Measurements from ENCODE around the gene ERC2.

The ERC2 gene

GRCh38 chr3:55605443-55606236 lies 862.6 kb downstream of the ERC2 start:
- no peak overlapping the region for H3K27ac Mint-ChIP-seq
- no peak for ATAC-seq
- H3K4me1 Mint-ChIP-seq = no peaks in the 10 kb centered on the region
- H3K9me3 Mint-ChIP-seq = no peaks in the 10 kb centered on the region
- no peak for DNase-seq
- H3K27me3 Mint-ChIP-seq = peaks cover 6% of the 10 kb centered on the region
- no peaks in the 10 kb centered on the region for H3K36me3 Mint-ChIP-seq (ENCODE audit: low read depth)
- H3K4me3 Mint-ChIP-seq = no peak overlapping the region

GRCh38 chr3:55604846-55605245 lies 863.4 kb downstream of the ERC2 start:
- DNase-seq (no peak), ATAC-seq (no peak)
- Mint-ChIP-seq H3K27ac (no peak overlapping the region), H3K36me3 (ENCODE audit: low read depth) (no peaks in the 10 kb centered on the region), H3K4me1 (no peaks in the 10 kb centered on the region), H3K4me3 (no peak overlapping the region), H3K27me3 (peaks cover 6% of the 10 kb centered on the region), H3K9me3 (no peaks in the 10 kb centered on the region)

- Mint-ChIP-seq H3K4me1 (no peaks in the 10 kb centered on the region), H3K27me3 (peaks cover 6% of the 10 kb centered on the region), H3K27ac (no peak overlapping the region), H3K36me3 (ENCODE audit: low read depth) (no peaks in the 10 kb centered on the region), H3K4me3 (no peak overlapping the region), H3K9me3 (no peaks in the 10 kb centered on the region)
- DNase-seq (no peak), ATAC-seq (no peak)
Measured at GRCh38 chr3:55604402-55604801, 863.9 kb downstream of the ERC2 start.

DNA sequence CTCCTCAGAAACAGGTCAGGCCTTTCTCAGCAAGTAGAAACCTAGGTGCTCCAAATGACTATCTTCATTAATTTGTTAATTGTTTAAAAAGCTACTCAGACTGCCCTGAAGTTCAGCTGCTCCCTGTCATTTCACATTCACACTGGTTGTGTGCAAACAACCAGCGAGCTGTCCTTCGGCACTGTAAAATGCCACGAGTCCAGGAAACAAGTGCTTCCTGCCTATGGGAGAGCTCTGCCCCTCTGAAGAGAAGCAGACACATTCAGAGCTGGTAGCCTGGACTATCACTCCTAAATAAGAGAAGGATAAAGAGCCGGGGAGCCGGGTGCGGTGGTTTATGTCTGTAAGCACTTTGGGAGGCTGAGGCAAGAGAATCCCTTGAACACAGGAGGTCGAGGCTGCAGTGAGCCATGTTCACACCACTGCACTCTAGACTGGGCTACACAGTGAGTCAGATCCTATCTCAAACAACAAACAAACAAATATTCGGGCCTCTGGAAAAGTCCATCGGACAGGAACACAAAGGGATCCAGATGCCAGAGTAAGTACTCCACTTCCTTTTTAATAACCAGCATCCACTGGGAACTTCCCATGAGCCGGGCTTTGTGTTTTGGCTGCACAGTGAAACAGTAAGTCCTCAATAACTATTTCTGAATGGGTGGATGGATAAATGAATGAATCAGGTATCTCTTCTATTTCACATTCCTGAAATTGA lies 866.7 kb downstream of the ERC2 start:
- no peaks in the 10 kb centered on the region for H3K9me3 Mint-ChIP-seq
- DNase-seq (no peak), ATAC-seq (no peak)
- H3K27me3 Mint-ChIP-seq = peaks cover 6% of the 10 kb centered on the region
- no peaks in the 10 kb centered on the region for H3K4me1 Mint-ChIP-seq
- no peaks in the 10 kb centered on the region for H3K36me3 Mint-ChIP-seq (ENCODE audit: low read depth)
- H3K4me3 Mint-ChIP-seq = no peak overlapping the region
- no peak overlapping the region for H3K27ac Mint-ChIP-seq

GRCh38 chr3:55598224-55598623 lies 870.0 kb downstream of the ERC2 start:
- no peaks in the 10 kb centered on the region for H3K4me1 Mint-ChIP-seq
- ATAC-seq = no peak
- no peaks in the 10 kb centered on the region for H3K36me3 Mint-ChIP-seq (ENCODE audit: low read depth)
- DNase-seq = no peak
- H3K9me3 Mint-ChIP-seq = peaks cover 3% of the 10 kb centered on the region
- peaks cover 4% of the 10 kb centered on the region for H3K27me3 Mint-ChIP-seq
- H3K4me3 Mint-ChIP-seq = no peak overlapping the region
- H3K27ac Mint-ChIP-seq = no peak overlapping the region

GRCh38 chr3:55597641-55598040 lies 870.6 kb downstream of the ERC2 start:
- Mint-ChIP-seq H3K9me3 (peaks cover 3% of the 10 kb centered on the region), H3K4me1 (no peaks in the 10 kb centered on the region), H3K27me3 (peaks cover 4% of the 10 kb centered on the region), H3K4me3 (no peak overlapping the region), H3K36me3 (ENCODE audit: low read depth) (no peaks in the 10 kb centered on the region), H3K27ac (no peak overlapping the region)
- DNase-seq = no peak
- no peak for ATAC-seq

- ATAC-seq = no peak
- peaks cover 2% of the 10 kb centered on the region for H3K27me3 Mint-ChIP-seq
- no peak overlapping the region for H3K4me3 Mint-ChIP-seq
- no peak for DNase-seq
- no peaks in the 10 kb centered on the region for H3K4me1 Mint-ChIP-seq
- no peaks in the 10 kb centered on the region for H3K36me3 Mint-ChIP-seq (ENCODE audit: low read depth)
- no peak overlapping the region for H3K27ac Mint-ChIP-seq
- H3K9me3 Mint-ChIP-seq = peaks cover 3% of the 10 kb centered on the region
Measured at GRCh38 chr3:55596212-55596611, 872.1 kb downstream of the ERC2 start.

GRCh38 chr3:55595420-55595819 lies 872.8 kb downstream of the ERC2 start:
- H3K36me3 Mint-ChIP-seq (ENCODE audit: low read depth) = no peaks in the 10 kb centered on the region
- H3K27me3 Mint-ChIP-seq = peaks cover 2% of the 10 kb centered on the region
- no peaks in the 10 kb centered on the region for H3K4me1 Mint-ChIP-seq
- H3K9me3 Mint-ChIP-seq = peaks cover 3% of the 10 kb centered on the region
- DNase-seq (no peak), ATAC-seq (no peak)
- H3K27ac Mint-ChIP-seq = no peak overlapping the region
- no peak overlapping the region for H3K4me3 Mint-ChIP-seq

DNA sequence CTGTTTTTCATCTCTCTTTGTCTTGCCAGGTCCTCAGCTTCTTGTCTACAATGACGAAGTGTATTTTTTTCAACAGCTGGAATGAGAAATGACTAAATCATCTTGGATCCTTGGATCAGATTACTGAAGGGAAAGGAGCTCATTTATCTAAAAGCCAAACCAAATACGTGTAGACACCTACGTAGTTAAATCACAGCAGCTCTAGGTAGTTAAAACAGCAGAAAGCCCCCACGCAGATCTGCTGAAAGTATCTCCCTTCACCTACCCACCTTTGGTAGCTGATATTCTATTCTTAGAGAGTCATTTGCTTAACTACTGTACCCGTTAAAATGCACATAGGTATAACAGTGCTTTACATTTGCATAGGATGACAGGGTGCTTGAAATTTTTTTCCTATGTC lies 875.7 kb downstream of the ERC2 start:
- H3K27ac Mint-ChIP-seq = no peak overlapping the region
- ATAC-seq = no peak
- H3K9me3 Mint-ChIP-seq = peaks cover 3% of the 10 kb centered on the region
- H3K27me3 Mint-ChIP-seq = peaks cover 2% of the 10 kb centered on the region
- H3K4me1 Mint-ChIP-seq = no peaks in the 10 kb centered on the region
- no peak for DNase-seq
- no peaks in the 10 kb centered on the region for H3K36me3 Mint-ChIP-seq (ENCODE audit: low read depth)
- no peak overlapping the region for H3K4me3 Mint-ChIP-seq

GRCh38 chr3:55591888-55592287 lies 876.4 kb downstream of the ERC2 start:
- ATAC-seq (no peak), DNase-seq (no peak)
- H3K9me3 Mint-ChIP-seq = peaks cover 3% of the 10 kb centered on the region
- no peak overlapping the region for H3K4me3 Mint-ChIP-seq
- no peaks in the 10 kb centered on the region for H3K36me3 Mint-ChIP-seq (ENCODE audit: low read depth)
- no peaks in the 10 kb centered on the region for H3K4me1 Mint-ChIP-seq
- H3K27me3 Mint-ChIP-seq = peaks cover 2% of the 10 kb centered on the region
- H3K27ac Mint-ChIP-seq = no peak overlapping the region

DNA sequence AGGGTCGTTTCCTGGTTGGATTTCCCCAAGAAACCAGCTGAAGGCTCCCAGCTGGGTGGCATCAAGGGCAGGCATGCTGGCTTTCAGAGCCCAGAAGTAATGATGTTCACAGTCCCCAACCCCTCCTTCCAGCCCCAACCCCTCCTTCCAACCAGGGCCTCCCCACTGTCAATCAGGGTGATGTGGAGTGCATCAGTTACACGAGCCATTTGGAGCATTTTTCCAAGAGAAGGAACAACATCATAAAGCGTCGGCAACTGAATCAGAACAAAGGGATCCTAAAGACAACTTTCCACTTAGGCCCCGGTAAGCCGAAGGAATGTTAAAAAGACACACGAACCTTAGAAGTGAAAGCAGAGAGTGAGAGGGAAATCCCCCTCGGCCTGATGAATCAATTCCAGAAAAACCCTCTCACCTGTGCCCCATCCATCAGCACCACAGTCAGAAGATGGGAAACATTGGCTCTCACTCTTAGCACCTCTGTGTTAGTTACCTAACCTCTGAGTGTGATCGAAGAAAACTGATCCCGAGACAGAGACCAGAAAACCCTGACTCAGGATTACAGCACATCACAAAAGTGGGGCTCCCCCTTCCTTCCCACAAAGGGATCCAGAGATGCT lies 880.0 kb downstream of the ERC2 start:
- ATAC-seq = no peak
- H3K27ac Mint-ChIP-seq = no peak overlapping the region
- no peak overlapping the region for H3K4me3 Mint-ChIP-seq
- no peaks in the 10 kb centered on the region for H3K4me1 Mint-ChIP-seq
- H3K36me3 Mint-ChIP-seq (ENCODE audit: low read depth) = no peaks in the 10 kb centered on the region
- H3K9me3 Mint-ChIP-seq = no peaks in the 10 kb centered on the region
- no peaks in the 10 kb centered on the region for H3K27me3 Mint-ChIP-seq
- DNase-seq = no peak

DNA sequence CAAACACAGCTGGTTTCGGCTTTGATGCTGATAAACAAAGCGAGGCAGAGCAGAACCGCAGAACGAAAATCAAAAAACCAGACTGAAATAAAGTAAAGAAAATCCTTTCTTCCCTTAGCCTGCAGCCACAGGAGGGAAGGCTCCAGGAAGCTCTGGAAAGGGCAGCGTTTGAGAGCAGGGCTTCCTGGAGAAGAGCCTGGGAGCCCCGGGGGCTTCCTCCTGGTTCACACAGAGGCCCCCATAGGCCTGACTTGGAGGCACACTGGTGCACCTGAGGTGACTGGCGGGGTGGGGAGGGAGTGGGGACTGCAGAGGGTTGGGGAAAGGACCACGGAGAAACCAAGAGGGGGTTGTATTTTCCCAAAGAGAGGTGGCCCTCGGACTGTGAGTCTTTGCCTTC lies 882.4 kb downstream of the ERC2 start:
- H3K36me3 Mint-ChIP-seq (ENCODE audit: low read depth) = no peaks in the 10 kb centered on the region
- H3K4me3 Mint-ChIP-seq = no peak overlapping the region
- no peak for DNase-seq
- no peak overlapping the region for H3K27ac Mint-ChIP-seq
- H3K4me1 Mint-ChIP-seq = no peaks in the 10 kb centered on the region
- H3K9me3 Mint-ChIP-seq = no peaks in the 10 kb centered on the region
- ATAC-seq = no peak
- no peaks in the 10 kb centered on the region for H3K27me3 Mint-ChIP-seq

GRCh38 chr3:55584716-55585368 lies 883.4 kb downstream of the ERC2 start:
- ATAC-seq (no peak), DNase-seq (no peak)

DNA sequence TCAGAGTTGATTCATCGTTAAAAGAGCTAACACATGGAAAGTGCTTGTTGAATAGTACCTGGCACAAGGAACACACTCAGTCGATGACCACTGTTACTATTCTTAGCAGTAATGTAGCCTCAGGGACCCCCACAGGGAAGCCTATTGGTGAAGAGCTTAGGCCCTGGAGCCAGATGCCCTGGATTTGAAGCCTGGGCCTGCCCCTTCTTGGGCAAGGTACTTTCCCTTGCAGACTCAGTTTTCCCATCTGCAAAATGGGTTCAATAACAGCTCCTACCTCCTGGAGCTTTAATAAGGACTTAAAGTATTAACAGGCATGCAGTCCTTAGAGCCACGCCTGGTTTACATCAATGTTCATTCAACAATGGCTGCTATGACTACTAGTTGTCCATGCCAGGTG lies 884.2 kb downstream of the ERC2 start:
- Mint-ChIP-seq H3K4me1 (no peaks in the 10 kb centered on the region), H3K4me3 (no peak overlapping the region), H3K27ac (no peak overlapping the region), H3K9me3 (no peaks in the 10 kb centered on the region), H3K36me3 (ENCODE audit: low read depth) (no peaks in the 10 kb centered on the region), H3K27me3 (no peaks in the 10 kb centered on the region)
- DNase-seq (no peak), ATAC-seq (no peak)

More at GRCh38 chr3:55584716-55585368, 883.4 kb downstream of the ERC2 start:
- Mint-ChIP-seq H3K27me3 (no peaks in the 10 kb centered on the region), H3K4me1 (no peaks in the 10 kb centered on the region), H3K4me3 (no peak overlapping the region), H3K9me3 (no peaks in the 10 kb centered on the region), H3K27ac (no peak overlapping the region), H3K36me3 (ENCODE audit: low read depth) (no peaks in the 10 kb centered on the region)

DNA sequence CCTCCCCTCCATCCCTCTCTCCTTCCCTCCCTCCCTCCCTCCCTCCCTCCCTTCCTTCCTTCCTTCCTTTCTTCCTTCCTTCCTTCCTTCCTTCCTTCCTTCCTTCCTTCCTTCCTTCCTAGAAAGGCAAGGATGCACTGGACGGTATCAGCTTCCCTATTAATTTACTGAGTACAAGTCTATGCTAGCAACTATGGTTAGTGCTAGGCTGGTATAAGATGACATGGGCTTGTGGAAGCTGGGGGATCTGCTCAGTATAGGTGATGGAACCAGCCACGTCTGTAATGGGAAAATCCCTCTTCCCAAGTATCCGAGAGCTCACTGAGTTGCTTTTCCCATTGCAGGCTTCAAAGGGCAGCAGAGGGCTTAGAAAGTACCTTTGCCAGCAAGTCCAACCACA lies 884.8 kb downstream of the ERC2 start:
- DNase-seq (no peak), ATAC-seq (no peak)
- no peak overlapping the region for H3K27ac Mint-ChIP-seq
- peaks cover 4% of the 10 kb centered on the region for H3K9me3 Mint-ChIP-seq
- no peaks in the 10 kb centered on the region for H3K4me1 Mint-ChIP-seq
- H3K27me3 Mint-ChIP-seq = no peaks in the 10 kb centered on the region
- no peak overlapping the region for H3K4me3 Mint-ChIP-seq
- H3K36me3 Mint-ChIP-seq (ENCODE audit: low read depth) = no peaks in the 10 kb centered on the region

Data from activated naive CD8-positive, alpha-beta T cell treated with anti-CD3 and anti-CD28 coated beads, Interleukin-2, amount 50 U/mL, for 24 hours (primary cell).